ENCODE measurements around the gene SLC38A1.

DNA sequence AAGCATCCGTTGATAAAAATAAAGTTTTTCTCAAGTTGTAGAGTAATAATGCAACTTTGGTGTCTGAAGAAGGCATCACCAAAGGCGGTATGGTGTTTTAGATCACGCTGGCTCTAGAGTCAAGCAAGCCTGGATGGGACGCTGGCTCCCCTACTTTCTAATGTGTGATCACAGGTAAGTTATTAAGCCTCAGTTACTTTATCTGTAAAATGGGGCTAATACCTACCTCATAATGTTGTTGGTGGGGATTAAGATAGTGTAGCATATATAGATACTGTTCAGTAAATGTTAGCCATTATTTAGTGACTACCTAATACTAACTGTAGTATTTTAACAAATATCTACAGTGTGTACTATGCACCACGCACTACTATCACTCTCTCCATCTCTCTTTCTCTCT is 45.8 kb downstream of the SLC38A1 start:
- TF ChIP-seq, protein P1, sequence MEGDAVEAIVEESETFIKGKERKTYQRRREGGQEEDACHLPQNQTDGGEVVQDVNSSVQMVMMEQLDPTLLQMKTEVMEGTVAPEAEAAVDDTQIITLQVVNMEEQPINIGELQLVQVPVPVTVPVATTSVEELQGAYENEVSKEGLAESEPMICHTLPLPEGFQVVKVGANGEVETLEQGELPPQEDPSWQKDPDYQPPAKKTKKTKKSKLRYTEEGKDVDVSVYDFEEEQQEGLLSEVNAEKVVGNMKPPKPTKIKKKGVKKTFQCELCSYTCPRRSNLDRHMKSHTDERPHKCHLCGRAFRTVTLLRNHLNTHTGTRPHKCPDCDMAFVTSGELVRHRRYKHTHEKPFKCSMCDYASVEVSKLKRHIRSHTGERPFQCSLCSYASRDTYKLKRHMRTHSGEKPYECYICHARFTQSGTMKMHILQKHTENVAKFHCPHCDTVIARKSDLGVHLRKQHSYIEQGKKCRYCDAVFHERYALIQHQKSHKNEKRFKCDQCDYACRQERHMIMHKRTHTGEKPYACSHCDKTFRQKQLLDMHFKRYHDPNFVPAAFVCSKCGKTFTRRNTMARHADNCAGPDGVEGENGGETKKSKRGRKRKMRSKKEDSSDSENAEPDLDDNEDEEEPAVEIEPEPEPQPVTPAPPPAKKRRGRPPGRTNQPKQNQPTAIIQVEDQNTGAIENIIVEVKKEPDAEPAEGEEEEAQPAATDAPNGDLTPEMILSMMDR (conservative IDR thresholded peaks at IDR 0.05; ENCODE audit: low read length): no peak
- no peak for TF ChIP-seq EZH2phosphoT487 (IDR thresholded peaks at IDR 0.05; ENCODE audit: borderline replicate concordance, low read depth, low read length)

Measured in OCI-LY7 (cell line).